Suprapubic skin (tissue), 4 donors: ENCODE results near the gene LAT. TPM values are rescaled to one million over a fixed set of nuclear protein-coding genes. Genes with fewer than 3 reads are reported as not detected.
"Not testable (repeated sequence)": the region's sequence is repeated elsewhere in the genome, so short reads cannot be mapped to it uniquely, and the experiment has no call there.

Experiments
- DNase-seq, 2 donors: peaks; one replicate each; pipeline ENCODE4 v3.0.0-alpha.2; 2019; ENCODE audit warnings: low spot score in 2 of 2
- H3K27ac ChIP-seq: fragments of 200-600 bp; sonication (generic); one replicate; pipeline ENCODE4 v1.5.1; 2019
- H3K27me3 ChIP-seq: fragments of 200-600 bp; sonication (generic); one replicate; pipeline ENCODE4 v1.5.1; 2019
- H3K36me3 ChIP-seq: fragments of 200-600 bp; sonication (generic); one replicate; pipeline ENCODE4 v1.5.1; 2019
- H3K4me1 ChIP-seq: fragments of 200-600 bp; sonication (generic); one replicate; pipeline ENCODE4 v1.5.1; 2019
- H3K4me3 ChIP-seq: fragments of 200-600 bp; sonication (generic); one replicate; pipeline ENCODE4 v1.5.1; 2019; ENCODE audit warnings: mild to moderate bottlenecking
- H3K9me3 ChIP-seq: fragments of 200-600 bp; sonication (generic); one replicate; pipeline ENCODE4 v1.5.1; 2019
- EP300 ChIP-seq: sonication (generic); formaldehyde crosslinking; IDR thresholded peaks from one replicate; pipeline ENCODE4 v1.6.1; 2017; ENCODE audit warnings: antibody characterized with exemption
- POLR2A ChIP-seq, 2 donors: fragments of 450-650 bp; IDR thresholded peaks; one replicate each; pipeline ENCODE4 v1.6.1; 2017; ENCODE audit warnings: antibody characterized with exemption in 2 of 2, mild to moderate bottlenecking in 2 of 2, moderate library complexity in 2 of 2
- POLR2AphosphoS5 ChIP-seq, 3 donors: sonication (generic); formaldehyde crosslinking; IDR thresholded peaks; one replicate each; pipeline ENCODE4 v1.6.1; 2017; ENCODE audit warnings: antibody characterized with exemption in 3 of 3
- WGBS: methylation state at CpG from one replicate; pipeline ENCODE4 v1.1.5; 2018; 5-methylcytosine and 5-hydroxymethylcytosine counted together
- total RNA-seq, 4 donors: library from RNA; depleted of rRNA; stranded (reverse); fragments of >200 nt; gene quantifications; one replicate each; pipeline ENCODE4 v1.1.0, GENCODE V29; 2016
- TF ChIP-seq, protein P1 (sequence below), 2 donors: fragments of 200-600 bp in 1 of 2; fragments of 450-650 bp in 1 of 2; sonication (generic) in 1 of 2; IDR thresholded peaks; one replicate each; pipeline ENCODE4 v1.5.1; 2016 to 2019; ENCODE audit warnings: antibody characterized with exemption in 2 of 2, mild to moderate bottlenecking in 1 of 2, moderate library complexity in 1 of 2

Gene LAT
- total RNA-seq, 4 donors from 2014 or later, result 1.3 to 17.9 (median 9.9) TPM

DNA sequence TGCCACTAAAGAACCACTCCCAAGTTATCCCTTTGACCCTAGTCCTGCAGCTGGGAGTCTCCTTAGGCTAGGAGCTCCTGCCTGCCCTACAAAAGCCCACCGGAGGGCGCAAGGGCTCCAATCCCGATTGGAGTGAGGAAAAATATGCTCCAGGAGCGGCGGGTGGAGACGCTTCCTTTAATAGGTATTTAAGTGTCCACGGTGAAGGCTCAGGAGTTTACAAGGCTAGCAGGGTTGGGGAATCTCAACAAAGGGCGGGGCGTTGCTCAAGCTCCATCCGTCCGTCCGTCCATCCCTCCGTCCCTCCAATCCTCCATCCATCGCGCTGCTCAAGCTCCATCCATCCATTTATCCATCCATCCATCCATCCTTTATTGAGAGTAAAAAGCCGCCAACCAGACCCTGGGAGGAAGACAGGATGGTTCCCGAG, 10.8 kb upstream of the LAT start:
- WGBS, result 1% methylated on average over 14 of the region's 17 CpGs
- Histone ChIP-seq H3K4me1 (peaks cover 23% of the 10 kb centered on the region), H3K9me3 (no peaks in the 10 kb centered on the region), H3K36me3 (peaks cover 14% of the 10 kb centered on the region), H3K27me3 (no peaks in the 10 kb centered on the region), H3K4me3 (peak overlapping the region; percentile 98), H3K27ac (peak overlapping the region; percentile 82)
- DNase-seq, result no peak
- no peak for TF ChIP-seq POLR2A (IDR thresholded peaks at IDR 0.05)
- TF ChIP-seq, protein P1, sequence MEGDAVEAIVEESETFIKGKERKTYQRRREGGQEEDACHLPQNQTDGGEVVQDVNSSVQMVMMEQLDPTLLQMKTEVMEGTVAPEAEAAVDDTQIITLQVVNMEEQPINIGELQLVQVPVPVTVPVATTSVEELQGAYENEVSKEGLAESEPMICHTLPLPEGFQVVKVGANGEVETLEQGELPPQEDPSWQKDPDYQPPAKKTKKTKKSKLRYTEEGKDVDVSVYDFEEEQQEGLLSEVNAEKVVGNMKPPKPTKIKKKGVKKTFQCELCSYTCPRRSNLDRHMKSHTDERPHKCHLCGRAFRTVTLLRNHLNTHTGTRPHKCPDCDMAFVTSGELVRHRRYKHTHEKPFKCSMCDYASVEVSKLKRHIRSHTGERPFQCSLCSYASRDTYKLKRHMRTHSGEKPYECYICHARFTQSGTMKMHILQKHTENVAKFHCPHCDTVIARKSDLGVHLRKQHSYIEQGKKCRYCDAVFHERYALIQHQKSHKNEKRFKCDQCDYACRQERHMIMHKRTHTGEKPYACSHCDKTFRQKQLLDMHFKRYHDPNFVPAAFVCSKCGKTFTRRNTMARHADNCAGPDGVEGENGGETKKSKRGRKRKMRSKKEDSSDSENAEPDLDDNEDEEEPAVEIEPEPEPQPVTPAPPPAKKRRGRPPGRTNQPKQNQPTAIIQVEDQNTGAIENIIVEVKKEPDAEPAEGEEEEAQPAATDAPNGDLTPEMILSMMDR (IDR thresholded peaks at IDR 0.05), result peak in 1 of 2 donors; percentile 52

DNA sequence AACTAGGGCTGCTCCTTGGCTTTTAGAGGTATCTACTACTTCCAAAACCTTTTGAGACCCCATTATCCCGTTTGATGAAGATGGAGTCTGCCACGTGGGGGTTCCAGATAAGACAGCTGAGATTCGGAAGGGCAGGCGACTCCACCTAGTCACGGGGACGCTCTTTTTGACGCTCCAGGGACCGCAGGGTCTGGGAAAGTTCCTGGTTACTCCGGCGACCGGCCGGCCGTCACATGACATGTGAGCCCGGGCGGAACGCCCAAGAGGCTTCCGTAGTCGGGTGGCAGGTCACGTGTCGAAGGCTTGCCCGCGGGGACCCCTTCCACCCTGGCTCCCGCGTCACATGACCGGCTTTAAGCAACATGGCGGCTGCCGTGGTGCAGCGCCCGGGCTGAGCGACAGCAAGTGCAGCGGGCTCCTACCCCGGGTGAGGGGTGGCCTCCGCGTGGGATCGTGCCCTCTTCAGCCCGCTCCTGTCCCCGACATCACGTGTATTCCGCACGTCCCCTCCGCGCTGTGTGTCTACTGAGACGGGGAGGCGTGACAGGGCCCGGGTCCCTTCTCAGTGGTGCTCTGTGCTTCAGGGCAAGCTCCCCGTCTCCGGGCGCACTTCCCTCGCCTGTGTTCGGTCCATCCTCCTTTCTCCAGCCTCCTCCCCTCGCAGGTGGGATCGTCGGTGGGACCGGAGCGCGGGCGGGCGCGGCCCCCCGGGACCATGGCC, 10.3 kb upstream of the LAT start, which contains the start of gene SPNS1:
Gene SPNS1, plus strand, starts transcription at position 342 of the 721 bp plus-strand sequence. Its CDS starts 374 bp downstream, at position 716.
- TF ChIP-seq POLR2AphosphoS5 (IDR thresholded peaks at IDR 0.05) (peak; percentile 82 to 96 (median 95)), POLR2A (IDR thresholded peaks at IDR 0.05) (peak in 1 of 2 donors; percentile 7), EP300 (no peak)
- 1% methylated on average over 15 of the region's 60 CpGs for WGBS
- Histone ChIP-seq H3K4me1 (peaks cover 23% of the 10 kb centered on the region), H3K9me3 (no peaks in the 10 kb centered on the region), H3K27ac (peak within 1 kb of the TSS; percentile 82), H3K27me3 (no peaks in the 10 kb centered on the region), H3K36me3 (peaks cover 20% of the 10 kb centered on the region), H3K4me3 (peak within 1 kb of the TSS; percentile 98)
- DNase-seq, result peak; percentile 98 to 99

- 5% methylated on average over 12 of the region's 30 CpGs for WGBS
- peak overlapping the region; percentile 82 for H3K27ac ChIP-seq
- H3K9me3 ChIP-seq, result no peaks in the 10 kb centered on the region
- peak overlapping the region; percentile 98 for H3K4me3 ChIP-seq
- H3K4me1 ChIP-seq, result peaks cover 23% of the 10 kb centered on the region
- DNase-seq, result no peak
- no peaks in the 10 kb centered on the region for H3K27me3 ChIP-seq
- TF ChIP-seq, protein P1 (IDR thresholded peaks at IDR 0.05), result no peak
- TF ChIP-seq POLR2AphosphoS5 (IDR thresholded peaks at IDR 0.05) (no peak), EP300 (no peak), POLR2A (IDR thresholded peaks at IDR 0.05) (no peak)
- peaks cover 26% of the 10 kb centered on the region for H3K36me3 ChIP-seq
These were observed 9.7 kb upstream of the LAT start for GRCh38 chr16:28975158-28975599.

- Histone ChIP-seq H3K9me3 (no peaks in the 10 kb centered on the region), H3K4me3 (no peak overlapping the region)
These were observed 6.9 kb upstream of the LAT start for GRCh38 chr16:28977703-28978662.

DNA sequence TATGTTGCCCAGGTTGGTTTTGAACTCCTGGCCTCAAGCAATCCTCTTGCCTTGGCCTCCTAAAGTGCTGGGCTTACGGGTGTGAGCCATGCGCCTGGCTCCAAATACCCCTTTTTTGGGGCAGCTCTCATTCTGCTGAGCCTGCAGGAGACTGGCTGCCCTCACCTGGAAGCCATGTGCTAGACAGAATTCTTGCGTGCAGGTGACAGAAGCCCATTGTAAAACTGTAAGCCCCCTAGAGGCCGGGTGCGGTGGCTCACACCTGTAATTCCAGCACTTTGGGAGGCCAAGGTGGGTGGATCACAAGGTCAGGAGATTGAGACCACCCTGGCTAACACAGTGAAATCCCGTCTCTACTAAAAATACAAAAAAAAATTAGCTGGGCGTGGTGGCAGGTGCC, 4.5 kb upstream of the LAT start:
- not testable (repeated sequence) for H3K27ac ChIP-seq
- H3K36me3 ChIP-seq, result peaks cover 77% of the 10 kb centered on the region
- WGBS, result 94% methylated on average over 7 of the region's 7 CpGs

More at GRCh38 chr16:28977703-28978662, 6.9 kb upstream of the LAT start:
- Histone ChIP-seq H3K27me3 (no peaks in the 10 kb centered on the region), H3K36me3 (peaks cover 54% of the 10 kb centered on the region), H3K27ac (no peak overlapping the region), H3K4me1 (peaks cover 23% of the 10 kb centered on the region)
- no peak for TF ChIP-seq POLR2A (IDR thresholded peaks at IDR 0.05)
- TF ChIP-seq, protein P1 (IDR thresholded peaks at IDR 0.05), result peak in 1 of 2 donors; percentile 58
- TF ChIP-seq POLR2AphosphoS5 (IDR thresholded peaks at IDR 0.05), result no peak
- no peak for TF ChIP-seq EP300
- 75% methylated on average over 11 of the region's 11 CpGs for WGBS
- no peak for DNase-seq

More for the DNA sequence above, 4.5 kb upstream of the LAT start:
- not testable (repeated sequence) for H3K4me3 ChIP-seq, H3K9me3 ChIP-seq, H3K27me3 ChIP-seq, DNase-seq
- H3K4me1 ChIP-seq, result peaks cover 12% of the 10 kb centered on the region
